ENCODE results near the gene KIAA1210. TPM values are rescaled to one million over a fixed set of nuclear protein-coding genes. Genes with fewer than 3 reads are reported as not detected.

KIAA1210 gene
- total and polyA plus RNA-seq, 2 of the 13 experiments (the other 11 are each of a cell fraction or from before 2014, with no cell fraction given), result not detected

DNA sequence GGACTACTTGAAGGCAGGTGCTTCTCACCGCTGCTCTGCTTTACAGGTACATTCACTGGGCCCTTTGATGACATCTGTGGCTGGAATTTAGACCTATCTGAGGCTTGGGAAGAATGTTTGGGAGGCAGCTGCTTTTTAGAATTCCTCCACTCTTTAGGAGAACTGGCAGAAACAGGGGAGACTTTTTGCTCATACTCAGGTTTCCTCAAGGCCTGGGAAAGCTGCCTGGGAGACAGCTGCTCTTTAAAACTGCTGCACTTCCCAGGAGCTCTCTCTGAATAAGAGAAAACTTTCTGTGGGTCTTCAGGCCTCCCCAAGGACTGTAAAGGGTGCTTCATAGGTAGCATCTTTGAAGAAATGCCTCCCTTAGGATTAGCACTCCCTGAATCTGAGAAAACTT lies 40.5 kb downstream of the KIAA1210 start:
- Histone ChIP-seq H3K27ac (ENCODE audit: extremely low read length, insufficient read depth, low read length) (no peak overlapping the region), H3K4me3 (replicated peaks in 1 of 3; ENCODE audit: insufficient read depth in 1 of 3, low read depth in 2 of 3, low read length in 3 of 3) (no peak overlapping the region), H3K4me2 (ENCODE audit: low read depth, low read length) (no peak overlapping the region), H2AFZ (ENCODE audit: low read length) (no peak overlapping the region), H3K4me1 (ENCODE audit: insufficient read depth, low read length) (no peaks in the 10 kb centered on the region), H4K20me1 (ENCODE audit: insufficient read depth, low read length) (no peaks in the 10 kb centered on the region), H3K9me3 (ENCODE audit: low read length) (no peaks in the 10 kb centered on the region), H3K36me3 (replicated peaks in 1 of 2; ENCODE audit: control insufficient read depth in 1 of 2, insufficient read depth in 2 of 2, low read length in 2 of 2) (no peaks in the 10 kb centered on the region), H3K9ac (ENCODE audit: insufficient read depth, low read depth, low read length) (no peak overlapping the region), H3K79me2 (ENCODE audit: insufficient read depth, low read length) (no peaks in the 10 kb centered on the region), H3K27me3 (ENCODE audit: control insufficient read depth in 1 of 2, insufficient read depth in 2 of 2, low read length in 2 of 2) (no peaks in the 10 kb centered on the region)
- in situ Hi-C loops (cut with HindIII; ENCODE audit: extremely low pct_ligation_motif_present, low pct_unique_long_range_greater_than_20kb), result no loop called here
- DNase-seq (ENCODE audit: low spot score) (no peak), FAIRE-seq (no peak), ATAC-seq (no peak)
- POLR2A ChIA-PET, result no interaction called here
- no CpG with 5 or more reads among the region's 1 CpG for WGBS (ENCODE audit: low lambda C conversion rate)
- intact Hi-C loops (cut with micrococcal nuclease; ENCODE audit: unreplicated experiment), result no loop called here
- BruUV-seq (replicated peaks), result no TSS peak
- CTCF ChIA-PET (ENCODE audit: low intra/inter-chr PET ratio, low total read pairs), result no interaction called here
- TF ChIP-seq REXO4 (CRISPR knock-in tag; IDR thresholded peaks at IDR 0.05; ENCODE audit: borderline replicate concordance) (no peak), ZNF329 (CRISPR knock-in tag; IDR thresholded peaks at IDR 0.05; ENCODE audit: low read depth) (no peak), ZNF142 (CRISPR knock-in tag; IDR thresholded peaks at IDR 0.05) (no peak), HOXA9 (CRISPR knock-in tag; IDR thresholded peaks at IDR 0.05; ENCODE audit: borderline replicate concordance) (no peak), ZBTB38 (CRISPR knock-in tag; IDR thresholded peaks at IDR 0.05) (no peak), CBX5 (CRISPR knock-in tag; IDR thresholded peaks at IDR 0.05; ENCODE audit: borderline replicate concordance) (no peak), PRMT3 (CRISPR knock-in tag; IDR thresholded peaks at IDR 0.05; ENCODE audit: borderline replicate concordance, low read depth) (no peak)
- TF ChIP-seq, protein P1, sequence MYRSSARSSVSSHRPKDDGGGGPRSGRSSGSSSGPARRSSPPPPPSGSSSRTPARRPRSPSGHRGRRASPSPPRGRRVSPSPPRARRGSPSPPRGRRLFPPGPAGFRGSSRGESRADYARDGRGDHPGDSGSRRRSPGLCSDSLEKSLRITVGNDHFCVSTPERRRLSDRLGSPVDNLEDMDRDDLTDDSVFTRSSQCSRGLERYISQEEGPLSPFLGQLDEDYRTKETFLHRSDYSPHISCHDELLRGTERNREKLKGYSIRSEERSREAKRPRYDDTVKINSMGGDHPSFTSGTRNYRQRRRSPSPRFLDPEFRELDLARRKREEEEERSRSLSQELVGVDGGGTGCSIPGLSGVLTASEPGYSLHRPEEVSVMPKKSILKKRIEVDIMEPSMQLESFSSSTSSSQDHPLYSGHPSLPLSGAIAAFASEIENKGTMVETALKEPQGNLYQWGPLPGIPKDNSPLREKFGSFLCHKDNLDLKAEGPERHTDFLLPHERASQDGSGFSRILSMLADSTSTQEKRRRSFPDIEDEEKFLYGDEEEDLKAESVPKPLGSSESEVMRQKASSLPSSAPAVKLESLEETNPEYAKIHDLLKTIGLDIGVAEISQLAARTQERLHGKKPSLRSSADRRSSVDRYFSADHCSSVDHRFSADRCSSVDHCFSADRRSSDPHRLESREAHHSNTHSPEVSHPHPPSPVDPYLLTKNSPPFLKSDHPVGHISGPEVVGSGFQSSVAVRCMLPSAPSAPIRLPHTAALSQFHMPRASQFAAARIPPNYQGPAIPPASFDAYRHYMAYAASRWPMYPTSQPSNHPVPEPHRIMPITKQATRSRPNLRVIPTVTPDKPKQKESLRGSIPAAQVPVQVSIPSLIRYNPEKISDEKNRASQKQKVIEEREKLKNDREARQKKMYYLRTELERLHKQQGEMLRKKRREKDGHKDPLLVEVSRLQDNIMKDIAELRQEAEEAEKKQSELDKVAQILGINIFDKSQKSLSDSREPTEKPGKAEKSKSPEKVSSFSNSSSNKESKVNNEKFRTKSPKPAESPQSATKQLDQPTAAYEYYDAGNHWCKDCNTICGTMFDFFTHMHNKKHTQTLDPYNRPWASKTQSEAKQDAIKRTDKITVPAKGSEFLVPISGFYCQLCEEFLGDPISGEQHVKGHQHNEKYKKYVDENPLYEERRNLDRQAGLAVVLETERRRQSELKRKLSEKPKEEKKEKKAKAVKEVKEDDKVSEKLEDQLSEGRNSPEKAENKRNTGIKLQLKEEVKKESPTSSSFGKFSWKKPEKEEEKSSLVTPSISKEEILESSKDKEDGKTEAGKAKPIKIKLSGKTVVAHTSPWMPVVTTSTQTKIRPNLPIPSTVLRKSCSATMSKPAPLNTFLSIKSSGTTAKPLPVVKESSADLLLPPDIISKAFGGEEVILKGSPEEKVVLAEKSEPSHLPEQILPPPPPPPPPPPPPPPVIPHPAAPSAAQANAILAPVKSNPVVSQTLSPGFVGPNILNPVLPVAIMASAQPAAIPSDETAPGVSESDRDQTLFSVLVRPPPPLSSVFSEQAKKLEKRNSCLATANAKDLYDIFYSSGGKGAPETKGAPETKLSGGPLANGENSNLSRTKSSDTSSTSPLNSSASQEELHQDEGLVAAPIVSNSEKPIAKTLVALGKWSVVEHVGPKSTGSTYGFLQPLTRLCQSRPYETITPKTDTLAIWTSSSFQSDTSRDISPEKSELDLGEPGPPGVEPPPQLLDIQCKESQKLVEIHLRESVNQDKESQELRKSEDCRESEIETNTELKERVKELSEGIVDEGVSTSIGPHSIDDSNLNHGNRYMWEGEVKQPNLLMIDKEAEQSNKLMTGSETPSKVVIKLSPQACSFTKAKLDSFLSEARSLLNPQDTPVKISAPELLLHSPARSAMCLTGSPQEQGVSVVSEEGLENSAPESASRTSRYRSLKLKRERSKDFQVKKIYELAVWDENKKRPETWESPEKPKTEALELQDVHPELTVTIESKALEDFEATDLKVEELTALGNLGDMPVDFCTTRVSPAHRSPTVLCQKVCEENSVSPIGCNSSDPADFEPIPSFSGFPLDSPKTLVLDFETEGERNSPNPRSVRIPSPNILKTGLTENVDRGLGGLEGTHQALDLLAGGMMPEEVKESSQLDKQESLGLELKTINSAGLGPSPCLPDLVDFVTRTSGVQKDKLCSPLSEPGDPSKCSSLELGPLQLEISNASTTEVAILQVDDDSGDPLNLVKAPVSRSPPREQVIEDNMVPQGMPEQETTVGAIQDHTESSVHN (CRISPR knock-in tag; IDR thresholded peaks at IDR 0.05), result no peak
- TF ChIP-seq, protein P2, sequence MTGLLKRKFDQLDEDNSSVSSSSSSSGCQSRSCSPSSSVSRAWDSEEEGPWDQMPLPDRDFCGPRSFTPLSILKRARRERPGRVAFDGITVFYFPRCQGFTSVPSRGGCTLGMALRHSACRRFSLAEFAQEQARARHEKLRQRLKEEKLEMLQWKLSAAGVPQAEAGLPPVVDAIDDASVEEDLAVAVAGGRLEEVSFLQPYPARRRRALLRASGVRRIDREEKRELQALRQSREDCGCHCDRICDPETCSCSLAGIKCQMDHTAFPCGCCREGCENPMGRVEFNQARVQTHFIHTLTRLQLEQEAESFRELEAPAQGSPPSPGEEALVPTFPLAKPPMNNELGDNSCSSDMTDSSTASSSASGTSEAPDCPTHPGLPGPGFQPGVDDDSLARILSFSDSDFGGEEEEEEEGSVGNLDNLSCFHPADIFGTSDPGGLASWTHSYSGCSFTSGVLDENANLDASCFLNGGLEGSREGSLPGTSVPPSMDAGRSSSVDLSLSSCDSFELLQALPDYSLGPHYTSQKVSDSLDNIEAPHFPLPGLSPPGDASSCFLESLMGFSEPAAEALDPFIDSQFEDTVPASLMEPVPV (CRISPR knock-in tag; IDR thresholded peaks at IDR 0.05), result no peak
